SHP77 (cell line): ENCODE measurements around the gene MGME1.

Experiments
- DNase-seq, 2 experiments: peaks; one replicate each; lab custom pipeline; 2025; lab: John Stamatoyannopoulos, UW

Gene MGME1

DNA sequence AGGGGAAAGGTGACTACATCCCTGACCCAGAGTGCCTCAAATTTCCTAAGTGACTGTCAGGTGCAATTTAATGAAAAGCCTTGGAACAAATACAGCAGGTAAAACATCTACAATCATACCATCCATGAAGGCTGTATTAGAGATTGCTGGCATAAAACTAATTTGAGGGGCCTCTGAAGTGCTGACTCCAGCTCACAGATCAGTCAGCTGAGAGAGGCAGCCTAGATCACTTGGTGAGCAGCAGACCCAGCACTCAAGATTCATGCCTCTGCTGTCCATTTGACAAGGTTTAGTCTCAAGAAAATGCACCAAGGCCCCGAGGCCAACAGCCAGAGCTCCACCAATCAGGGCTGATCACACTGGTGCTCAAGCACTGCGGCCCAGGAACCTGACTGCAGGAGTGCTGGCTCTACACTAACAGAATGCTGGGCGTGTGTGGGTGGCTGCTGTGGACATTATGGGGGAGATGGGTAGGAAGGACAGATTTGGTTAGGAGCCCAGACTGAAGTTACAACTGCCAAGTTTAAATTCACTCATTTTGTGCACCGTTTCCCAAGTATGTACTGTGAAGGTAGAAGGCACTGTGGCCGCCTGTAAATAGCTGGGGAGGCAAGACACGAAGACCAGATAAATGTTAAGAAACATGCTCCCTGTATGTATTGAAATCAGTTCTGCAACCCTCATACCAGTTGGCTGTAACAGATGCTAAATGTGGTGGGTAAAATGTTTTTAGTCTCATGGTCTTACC, 28.4 kb upstream of the MGME1 start:
- DNase-seq: no peak

- no peak for DNase-seq
Observed at GRCh38 chr20:17941087-17941825, 27.6 kb upstream of the MGME1 start.

GRCh38 chr20:17941826-17942196, 27.0 kb upstream of the MGME1 start:
- DNase-seq: no peak

GRCh38 chr20:17943343-17943742, 25.5 kb upstream of the MGME1 start:
- no peak for DNase-seq

GRCh38 chr20:17944854-17945474, 23.9 kb upstream of the MGME1 start:
- DNase-seq: no peak

DNA sequence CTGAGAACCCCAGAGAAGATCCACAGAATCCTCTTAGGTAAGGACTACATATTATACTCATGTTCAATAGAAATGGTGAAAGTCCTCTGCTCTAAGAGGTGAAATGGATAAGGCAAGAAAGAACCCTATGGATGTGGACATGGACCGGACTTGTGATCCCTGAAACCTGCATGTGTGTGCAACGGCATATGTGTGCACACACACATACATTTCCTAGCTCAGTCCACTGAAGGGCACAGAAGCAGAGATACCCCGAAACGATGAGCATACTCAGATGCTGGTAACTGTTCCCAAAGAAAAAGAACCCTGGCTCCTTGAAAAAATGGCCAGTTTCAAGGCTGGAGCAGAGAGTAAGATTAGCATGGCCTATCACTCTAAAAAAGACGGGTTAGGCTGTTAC, 22.8 kb upstream of the MGME1 start:
- DNase-seq: no peak

GRCh38 chr20:17946572-17947473, 22.0 kb upstream of the MGME1 start:
- no peak for DNase-seq

GRCh38 chr20:17947474-17947815, 21.4 kb upstream of the MGME1 start:
- DNase-seq: no peak

GRCh38 chr20:17948442-17948841, 20.4 kb upstream of the MGME1 start:
- no peak for DNase-seq

- DNase-seq: no peak
Observed at GRCh38 chr20:17949899-17950298, 18.9 kb upstream of the MGME1 start.

- DNase-seq: no peak
Observed at GRCh38 chr20:17950670-17951069, 18.1 kb upstream of the MGME1 start.

DNA sequence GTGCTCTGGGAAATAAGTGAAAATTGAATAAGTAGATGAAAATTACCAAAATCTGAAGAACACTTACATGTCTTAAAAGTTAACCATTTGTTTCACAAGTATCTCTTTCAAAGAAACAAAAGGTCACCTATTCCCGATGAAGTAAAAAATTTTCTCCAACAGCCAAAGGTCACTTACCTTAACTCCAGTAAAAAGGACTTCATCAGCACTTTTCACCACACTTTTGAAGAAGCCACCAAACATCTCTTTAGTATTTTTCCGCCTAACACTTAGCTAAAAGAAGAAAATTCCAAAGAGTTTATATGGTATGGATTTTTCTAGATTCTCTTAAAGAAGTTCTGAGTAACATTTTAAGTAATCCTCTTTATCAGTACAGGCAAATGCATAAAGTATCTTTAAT, 17.5 kb upstream of the MGME1 start:
- no peak for DNase-seq

- no peak for DNase-seq
Observed at GRCh38 chr20:17952692-17953684, 15.8 kb upstream of the MGME1 start.

DNA sequence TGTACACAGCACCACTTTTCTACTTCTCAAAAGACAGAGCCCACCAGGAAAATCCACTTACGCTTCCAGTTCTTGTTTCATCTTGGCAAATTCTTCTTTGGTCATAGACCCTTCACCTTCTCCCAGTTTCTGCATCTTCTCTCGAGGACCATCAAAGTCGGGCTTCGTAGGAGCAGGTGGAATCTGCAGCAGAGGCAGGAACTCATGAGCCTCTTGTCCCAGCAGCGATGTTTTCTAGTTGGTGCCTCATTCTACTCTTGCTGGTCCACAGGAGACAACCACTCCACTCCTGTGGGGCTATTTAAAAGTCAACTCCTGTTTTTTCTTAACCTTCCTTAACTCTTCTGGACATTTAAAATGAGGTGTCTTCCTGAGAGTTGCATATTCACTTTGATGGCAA, 14.9 kb upstream of the MGME1 start:
- DNase-seq: no peak

DNA sequence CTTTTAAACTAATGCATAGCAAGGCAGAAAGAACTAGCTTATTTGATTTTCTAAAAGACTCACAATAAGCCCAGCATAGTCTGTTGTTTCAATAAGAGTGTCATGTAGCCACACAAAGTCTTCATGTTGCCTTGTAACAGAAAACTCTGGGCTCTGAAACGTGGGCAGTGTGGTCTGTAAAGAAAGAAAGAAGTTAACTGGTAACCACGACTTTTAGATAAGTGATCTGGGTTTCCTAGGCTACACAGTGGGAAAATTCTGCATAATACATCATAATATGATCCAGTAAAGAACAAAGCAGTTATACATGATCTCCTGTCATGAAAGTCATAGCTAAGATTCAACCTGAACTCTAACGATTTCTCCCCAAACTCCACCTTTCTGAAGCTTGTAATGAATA, 13.5 kb upstream of the MGME1 start:
- DNase-seq: no peak

DNA sequence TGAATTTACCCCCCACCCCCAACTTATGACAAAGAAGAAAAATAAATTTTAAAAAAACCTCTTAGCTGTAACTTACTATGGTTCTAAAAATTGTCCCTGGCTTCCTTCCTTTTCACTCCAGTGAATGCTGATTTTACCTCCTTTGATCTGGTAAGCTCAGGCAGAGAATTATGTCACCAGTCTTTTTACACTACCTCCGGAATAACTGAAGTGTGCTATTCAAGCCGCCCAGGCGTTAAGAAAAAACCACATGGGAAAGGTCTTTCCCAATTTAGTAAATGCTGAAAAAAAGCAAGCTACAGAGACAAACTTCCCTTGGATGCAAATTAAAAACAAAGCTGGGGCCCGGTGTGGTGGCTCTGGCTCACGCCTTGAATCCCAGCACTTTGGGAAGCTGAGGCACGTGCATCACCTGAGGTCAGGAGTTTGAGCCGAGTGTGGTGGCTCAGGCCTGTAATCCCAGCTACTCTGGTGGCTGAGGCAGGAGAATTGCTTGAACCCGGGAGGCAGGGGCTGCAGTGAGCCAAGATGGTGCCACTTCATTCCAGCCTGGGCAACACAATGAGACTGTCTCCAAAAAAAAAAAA, 12.6 kb upstream of the MGME1 start:
- no peak for DNase-seq

DNA sequence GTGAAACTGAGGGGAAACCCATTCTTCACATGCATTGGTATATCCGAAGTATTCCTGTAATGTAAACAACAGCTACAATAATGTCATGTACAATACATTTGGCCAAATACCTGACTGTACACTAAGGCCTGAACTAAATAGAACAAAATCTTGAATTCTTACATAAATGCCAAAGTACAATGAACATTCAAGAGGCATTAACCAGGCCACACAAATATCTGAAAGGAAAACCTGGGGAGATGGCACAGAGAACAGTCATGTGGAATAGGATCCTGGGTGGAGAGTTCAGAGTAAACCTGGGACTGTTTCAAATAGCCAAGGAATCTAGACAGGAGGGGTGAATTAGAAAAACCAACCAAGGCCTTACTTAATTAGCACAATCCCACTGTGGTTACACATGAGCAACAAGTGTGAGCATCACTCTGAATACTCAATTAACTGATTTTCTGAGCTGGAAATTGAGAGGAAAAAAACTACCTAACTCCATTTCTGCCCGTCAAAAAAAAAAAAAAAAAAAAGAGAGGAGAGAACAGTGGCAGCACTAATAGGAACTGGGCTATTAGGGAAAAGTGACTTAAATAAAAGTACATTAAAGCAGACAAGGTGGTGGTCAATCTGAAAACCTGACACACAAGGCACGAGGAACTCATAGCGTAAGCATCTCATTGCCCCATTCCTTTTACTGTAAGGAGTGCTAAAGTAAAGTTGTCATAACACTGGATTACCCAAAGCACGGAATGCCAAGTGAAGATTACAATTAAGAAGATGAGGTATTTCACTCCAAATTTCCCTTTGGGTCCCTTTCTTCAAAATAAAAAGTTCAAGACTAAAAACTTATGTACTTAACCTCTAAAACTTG, 11.1 kb upstream of the MGME1 start:
- no peak for DNase-seq

DNA sequence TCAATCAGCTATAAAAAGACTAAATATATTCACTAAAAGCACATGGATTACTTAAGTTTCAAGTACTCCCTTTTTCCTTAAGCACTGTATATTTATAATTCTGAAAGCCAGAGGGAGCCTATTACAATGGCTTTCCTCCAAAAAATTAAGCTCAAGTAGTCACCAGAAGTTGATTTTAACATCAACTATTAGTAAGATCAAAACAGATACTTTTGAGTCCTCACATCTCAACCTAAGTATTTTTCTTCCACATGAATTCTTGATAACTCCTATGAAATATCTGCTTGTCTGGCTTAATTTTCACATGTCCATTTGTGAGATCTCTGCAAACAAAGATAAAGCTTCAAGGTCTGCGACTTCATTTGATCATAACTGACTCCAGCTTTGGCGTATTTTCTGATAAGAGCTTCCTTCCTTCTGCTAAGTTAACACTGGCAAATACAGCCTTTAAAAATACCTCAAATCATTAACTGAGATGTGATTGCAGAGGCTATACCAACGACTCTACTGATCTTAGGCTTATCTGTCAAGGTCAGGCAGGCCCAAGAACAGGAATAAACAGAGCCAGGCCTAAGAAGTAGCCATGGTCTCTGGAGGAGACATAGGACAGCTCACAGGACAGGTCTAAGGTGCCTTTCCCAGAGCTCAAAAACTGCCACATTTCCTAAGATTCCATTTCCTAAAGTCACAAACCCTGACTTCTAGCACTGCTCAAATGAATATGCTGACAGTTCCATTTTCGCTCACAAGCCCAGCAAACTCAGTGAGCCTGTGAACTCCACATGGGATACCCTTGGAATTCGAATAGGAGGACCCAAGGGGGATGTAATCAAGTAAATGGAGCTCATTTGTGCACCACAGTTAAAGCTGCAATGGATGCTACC, 10.2 kb upstream of the MGME1 start:
- DNase-seq: no peak

GRCh38 chr20:17959257-17959627, 9.6 kb upstream of the MGME1 start:
- DNase-seq: no peak
